ENCODE data around the gene FAM180B.
A peak's percentile ranks its signal among the peaks of the same experiment; 100 is the strongest.

Gene FAM180B

GRCh38 chr11:47566149-47566698 is 20.3 kb upstream of the FAM180B start:
- Histone ChIP-seq H2AFZ (ENCODE audit: low read depth) (peak overlapping the region; percentile 97), H3K79me2 (ENCODE audit: insufficient read depth, low read depth) (peaks cover 31% of the 10 kb centered on the region; the same call in 1 of the 2 replicates), H3K4me1 (ENCODE audit: low read depth, poor library complexity, severe bottlenecking) (peaks cover 16% of the 10 kb centered on the region)

GRCh38 chr11:47569646-47570045 is 16.8 kb upstream of the FAM180B start:
- no peak overlapping the region for H3K4me3 ChIP-seq (IDR thresholded peaks at IDR 0.05; ENCODE audit: insufficient read depth, low read depth, low read length)
- H3K9ac ChIP-seq, result no peak overlapping the region
- no peaks in the 10 kb centered on the region for H4K20me1 ChIP-seq (ENCODE audit: insufficient read depth)
- TF ChIP-seq, protein P1, sequence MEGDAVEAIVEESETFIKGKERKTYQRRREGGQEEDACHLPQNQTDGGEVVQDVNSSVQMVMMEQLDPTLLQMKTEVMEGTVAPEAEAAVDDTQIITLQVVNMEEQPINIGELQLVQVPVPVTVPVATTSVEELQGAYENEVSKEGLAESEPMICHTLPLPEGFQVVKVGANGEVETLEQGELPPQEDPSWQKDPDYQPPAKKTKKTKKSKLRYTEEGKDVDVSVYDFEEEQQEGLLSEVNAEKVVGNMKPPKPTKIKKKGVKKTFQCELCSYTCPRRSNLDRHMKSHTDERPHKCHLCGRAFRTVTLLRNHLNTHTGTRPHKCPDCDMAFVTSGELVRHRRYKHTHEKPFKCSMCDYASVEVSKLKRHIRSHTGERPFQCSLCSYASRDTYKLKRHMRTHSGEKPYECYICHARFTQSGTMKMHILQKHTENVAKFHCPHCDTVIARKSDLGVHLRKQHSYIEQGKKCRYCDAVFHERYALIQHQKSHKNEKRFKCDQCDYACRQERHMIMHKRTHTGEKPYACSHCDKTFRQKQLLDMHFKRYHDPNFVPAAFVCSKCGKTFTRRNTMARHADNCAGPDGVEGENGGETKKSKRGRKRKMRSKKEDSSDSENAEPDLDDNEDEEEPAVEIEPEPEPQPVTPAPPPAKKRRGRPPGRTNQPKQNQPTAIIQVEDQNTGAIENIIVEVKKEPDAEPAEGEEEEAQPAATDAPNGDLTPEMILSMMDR (conservative IDR thresholded peaks at IDR 0.05; ENCODE audit: low read depth, low read length), result no peak
- H3K36me3 ChIP-seq (ENCODE audit: insufficient read depth), result 0 out of 2 replicates have a peak, but pooled peaks cover 4% of the 10 kb centered on the region
- no peaks in the 10 kb centered on the region for H3K27me3 ChIP-seq (ENCODE audit: insufficient read depth, low read depth)
- no peak overlapping the region for H2AFZ ChIP-seq (ENCODE audit: low read depth)
- H3K79me2 ChIP-seq (ENCODE audit: insufficient read depth, low read depth), result peaks cover 31% of the 10 kb centered on the region; the same call in 1 of the 2 replicates
- peaks cover 10% of the 10 kb centered on the region for H3K4me1 ChIP-seq (ENCODE audit: low read depth, poor library complexity, severe bottlenecking)
- H3K4me2 ChIP-seq, result no peak overlapping the region
- no peak overlapping the region for H3K27ac ChIP-seq

More at GRCh38 chr11:47566149-47566698, 20.3 kb upstream of the FAM180B start:
- peak overlapping the region; percentile 55 for H3K4me2 ChIP-seq
- H3K36me3 ChIP-seq (ENCODE audit: insufficient read depth), result no peaks in the 10 kb centered on the region
- TF ChIP-seq, protein P1 (conservative IDR thresholded peaks at IDR 0.05; ENCODE audit: low read depth, low read length), result no peak
- no peaks in the 10 kb centered on the region for H4K20me1 ChIP-seq (ENCODE audit: insufficient read depth)
- H3K9ac ChIP-seq, result peak overlapping the region; percentile 93
- no peaks in the 10 kb centered on the region for H3K27me3 ChIP-seq (ENCODE audit: insufficient read depth, low read depth)
- H3K4me3 ChIP-seq (IDR thresholded peaks at IDR 0.05; ENCODE audit: insufficient read depth, low read depth, low read length), result peak overlapping the region; percentile 61
- H3K27ac ChIP-seq, result peak overlapping the region; percentile 54

DNA sequence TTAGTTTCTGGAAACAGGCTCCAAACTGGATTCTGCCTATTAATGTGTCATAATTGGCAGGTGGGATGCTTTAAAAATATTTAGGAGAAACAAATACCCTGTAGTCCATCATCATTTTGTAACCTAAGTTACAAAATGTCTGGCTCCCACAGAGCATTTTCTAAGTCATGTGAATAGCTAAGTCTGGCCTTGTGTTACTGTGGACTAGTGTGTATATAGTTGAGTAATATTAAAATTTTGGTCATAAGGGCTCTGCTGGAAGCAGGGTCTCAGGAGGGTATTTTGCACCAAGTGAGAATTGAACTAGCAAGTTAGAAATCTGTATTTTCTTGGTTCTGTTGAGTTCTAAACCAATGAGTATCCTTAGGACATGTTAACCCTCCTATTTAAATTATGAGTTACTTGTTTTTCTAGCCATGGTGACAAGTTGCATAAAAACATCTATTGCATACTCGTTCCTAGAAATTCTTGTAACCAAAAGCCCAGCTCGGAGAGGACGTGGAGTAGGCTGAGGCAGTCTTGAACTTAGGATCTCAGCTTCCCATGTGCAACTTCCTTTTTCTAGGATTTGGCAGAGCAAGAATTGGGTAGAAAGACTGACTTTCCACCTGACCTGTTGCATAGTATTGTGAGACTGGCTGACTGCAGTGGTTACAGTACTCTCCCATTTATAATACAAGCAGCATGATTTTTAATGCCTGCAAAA is 15.7 kb upstream of the FAM180B start:
- Histone ChIP-seq H3K36me3 (ENCODE audit: insufficient read depth) (0 out of 2 replicates have a peak, but pooled peaks cover 4% of the 10 kb centered on the region), H3K27me3 (ENCODE audit: insufficient read depth, low read depth) (no peaks in the 10 kb centered on the region)

DNA sequence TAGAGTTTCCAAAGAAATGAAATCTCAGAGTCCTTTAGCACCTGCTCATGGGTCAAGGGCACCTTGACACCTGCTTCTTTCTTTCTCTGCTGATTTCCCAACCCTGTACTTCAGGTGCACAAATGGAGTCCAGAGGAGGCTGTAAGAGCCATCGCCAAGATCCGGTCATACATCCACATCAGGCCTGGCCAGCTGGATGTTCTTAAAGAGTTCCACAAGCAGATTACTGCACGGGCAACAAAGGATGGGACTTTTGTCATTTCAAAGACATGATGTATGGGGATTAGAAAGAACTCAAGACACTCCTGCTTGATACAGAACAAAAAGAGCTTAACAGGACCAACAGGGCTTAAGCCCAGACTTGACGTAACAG is 15.1 kb upstream of the FAM180B start:
- Histone ChIP-seq H3K79me2 (ENCODE audit: insufficient read depth, low read depth) (peaks cover 25% of the 10 kb centered on the region; the same call in 1 of the 2 replicates), H3K9ac (no peak overlapping the region), H3K4me3 (IDR thresholded peaks at IDR 0.05; ENCODE audit: insufficient read depth, low read depth, low read length) (no peak overlapping the region), H3K27me3 (ENCODE audit: insufficient read depth, low read depth) (no peaks in the 10 kb centered on the region), H3K27ac (no peak overlapping the region), H2AFZ (ENCODE audit: low read depth) (no peak overlapping the region), H3K4me2 (no peak overlapping the region), H4K20me1 (ENCODE audit: insufficient read depth) (no peaks in the 10 kb centered on the region), H3K36me3 (ENCODE audit: insufficient read depth) (0 out of 2 replicates have a peak, but pooled peaks cover 4% of the 10 kb centered on the region), H3K4me1 (ENCODE audit: low read depth, poor library complexity, severe bottlenecking) (peaks cover 7% of the 10 kb centered on the region)
- TF ChIP-seq, protein P1 (conservative IDR thresholded peaks at IDR 0.05; ENCODE audit: low read depth, low read length), result no peak

More for the DNA sequence above, 15.7 kb upstream of the FAM180B start:
- Histone ChIP-seq H3K9ac (no peak overlapping the region), H4K20me1 (ENCODE audit: insufficient read depth) (no peaks in the 10 kb centered on the region), H2AFZ (ENCODE audit: low read depth) (no peak overlapping the region), H3K4me1 (ENCODE audit: low read depth, poor library complexity, severe bottlenecking) (peaks cover 7% of the 10 kb centered on the region), H3K79me2 (ENCODE audit: insufficient read depth, low read depth) (peaks cover 29% of the 10 kb centered on the region; the same call in 1 of the 2 replicates), H3K4me3 (IDR thresholded peaks at IDR 0.05; ENCODE audit: insufficient read depth, low read depth, low read length) (no peak overlapping the region), H3K27ac (no peak overlapping the region), H3K4me2 (no peak overlapping the region)
- TF ChIP-seq, protein P1 (conservative IDR thresholded peaks at IDR 0.05; ENCODE audit: low read depth, low read length), result no peak

Measured in KMS-11 (cell line).